ENCODE data around the gene CACNA1G. TPM values are rescaled to one million over a fixed set of nuclear protein-coding genes. Genes with fewer than 3 reads are reported as not detected.

The CACNA1G gene
- total RNA-seq, 1 experiment from 2014 or later, result not detected

GRCh38 chr17:50518384-50519023 lies 42.0 kb upstream of the CACNA1G start:
- peaks cover 8% of the 10 kb centered on the region for H3K4me1 ChIP-seq (ENCODE audit: low read length)
- no peaks in the 10 kb centered on the region for H3K27me3 ChIP-seq (ENCODE audit: low read length)
- H3K9me3 ChIP-seq (ENCODE audit: low read length), result no peaks in the 10 kb centered on the region
- no peak overlapping the region for H3K9ac ChIP-seq (ENCODE audit: low read length)
- H3K79me2 ChIP-seq (ENCODE audit: low read length), result no peaks in the 10 kb centered on the region
- no peak overlapping the region for H2AFZ ChIP-seq (ENCODE audit: low read length)
- no peak for DNase-seq
- no peak overlapping the region for H3K27ac ChIP-seq (ENCODE audit: low read length)
- H3K36me3 ChIP-seq (ENCODE audit: insufficient read depth, low read length), result no peaks in the 10 kb centered on the region
- no peak overlapping the region for H3K4me3 ChIP-seq (ENCODE audit: low read length)
- no peak overlapping the region for H3K4me2 ChIP-seq (ENCODE audit: low read depth, low read length, poor library complexity, severe bottlenecking)
- H4K20me1 ChIP-seq (ENCODE audit: insufficient read depth, low read depth, low read length), result no peaks in the 10 kb centered on the region
- H3K9me2 ChIP-seq (replicated peaks; ENCODE audit: insufficient read depth, low read length), result no peaks in the 10 kb centered on the region

DNA sequence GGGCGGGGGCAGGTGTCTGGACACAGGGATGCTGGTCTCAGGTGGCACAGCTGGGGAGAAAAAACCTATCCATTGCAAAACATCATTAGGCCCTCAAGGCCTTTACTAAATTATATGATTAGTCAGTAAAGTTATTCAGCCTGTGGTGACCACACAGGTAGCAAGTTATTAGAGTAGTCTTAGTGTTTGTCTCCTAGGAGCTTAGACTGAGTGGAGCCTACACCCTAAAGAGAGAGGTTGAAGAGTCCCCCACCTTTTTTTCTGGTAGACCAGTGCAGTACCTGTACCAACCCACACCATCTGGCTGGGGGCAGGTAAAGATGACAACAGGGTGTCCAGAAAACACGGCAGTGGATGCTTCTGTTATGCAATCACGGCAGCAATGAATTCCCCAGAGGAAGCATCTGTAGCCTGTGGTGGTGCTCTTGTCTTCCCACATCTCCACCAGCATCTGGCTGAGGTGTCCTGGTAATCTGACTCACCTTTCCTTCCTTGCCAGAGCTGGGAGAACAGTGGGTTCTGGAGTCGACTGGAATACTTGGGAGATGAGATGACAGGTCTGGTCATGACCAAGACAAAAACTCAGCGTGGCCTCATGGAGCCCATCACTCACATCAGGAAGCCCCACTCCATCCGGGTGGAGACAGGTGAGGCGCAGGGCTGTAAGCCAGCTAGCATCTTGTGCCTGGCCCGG lies 41.2 kb upstream of the CACNA1G start:
- Histone ChIP-seq H3K4me1 (ENCODE audit: low read length) (peaks cover 8% of the 10 kb centered on the region), H3K79me2 (ENCODE audit: low read length) (no peaks in the 10 kb centered on the region), H3K4me2 (ENCODE audit: low read depth, low read length, poor library complexity, severe bottlenecking) (no peak overlapping the region), H3K36me3 (ENCODE audit: insufficient read depth, low read length) (no peaks in the 10 kb centered on the region), H4K20me1 (ENCODE audit: insufficient read depth, low read depth, low read length) (no peaks in the 10 kb centered on the region), H2AFZ (ENCODE audit: low read length) (no peak overlapping the region), H3K9me3 (ENCODE audit: low read length) (no peaks in the 10 kb centered on the region), H3K27ac (ENCODE audit: low read length) (no peak overlapping the region), H3K27me3 (ENCODE audit: low read length) (no peaks in the 10 kb centered on the region), H3K4me3 (ENCODE audit: low read length) (no peak overlapping the region), H3K9me2 (replicated peaks; ENCODE audit: insufficient read depth, low read length) (no peaks in the 10 kb centered on the region), H3K9ac (ENCODE audit: low read length) (no peak overlapping the region)
- DNase-seq, result no peak

DNA sequence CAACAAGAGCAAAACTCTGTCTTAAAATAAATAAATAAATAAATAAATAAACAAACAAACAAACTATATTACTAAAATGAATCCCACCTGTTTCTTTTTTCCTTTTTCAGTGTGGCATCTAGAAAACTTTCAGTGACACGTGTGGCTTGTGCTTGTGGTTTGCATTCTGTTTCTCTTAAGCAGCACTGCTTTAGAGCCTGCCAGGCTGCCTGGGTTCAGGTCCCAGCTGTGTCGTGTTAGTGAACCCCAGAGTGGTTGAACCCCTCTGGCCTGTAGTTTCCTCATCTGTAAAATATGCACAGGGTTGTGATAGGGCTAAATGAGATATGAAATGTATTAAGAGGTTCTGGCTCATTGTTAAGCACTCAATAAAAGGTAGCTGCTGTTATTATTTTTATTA lies 40.0 kb upstream of the CACNA1G start:
- Histone ChIP-seq H3K9me3 (ENCODE audit: low read length) (no peaks in the 10 kb centered on the region), H3K36me3 (ENCODE audit: insufficient read depth, low read length) (no peaks in the 10 kb centered on the region), H3K79me2 (ENCODE audit: low read length) (no peaks in the 10 kb centered on the region), H3K9ac (ENCODE audit: low read length) (no peak overlapping the region), H3K4me2 (ENCODE audit: low read depth, low read length, poor library complexity, severe bottlenecking) (no peak overlapping the region), H3K27me3 (ENCODE audit: low read length) (no peaks in the 10 kb centered on the region), H3K4me1 (ENCODE audit: low read length) (peaks cover 4% of the 10 kb centered on the region), H3K4me3 (ENCODE audit: low read length) (no peak overlapping the region), H2AFZ (ENCODE audit: low read length) (no peak overlapping the region), H3K9me2 (replicated peaks; ENCODE audit: insufficient read depth, low read length) (no peaks in the 10 kb centered on the region), H3K27ac (ENCODE audit: low read length) (no peak overlapping the region), H4K20me1 (ENCODE audit: insufficient read depth, low read depth, low read length) (no peaks in the 10 kb centered on the region)
- no peak for DNase-seq

DNA sequence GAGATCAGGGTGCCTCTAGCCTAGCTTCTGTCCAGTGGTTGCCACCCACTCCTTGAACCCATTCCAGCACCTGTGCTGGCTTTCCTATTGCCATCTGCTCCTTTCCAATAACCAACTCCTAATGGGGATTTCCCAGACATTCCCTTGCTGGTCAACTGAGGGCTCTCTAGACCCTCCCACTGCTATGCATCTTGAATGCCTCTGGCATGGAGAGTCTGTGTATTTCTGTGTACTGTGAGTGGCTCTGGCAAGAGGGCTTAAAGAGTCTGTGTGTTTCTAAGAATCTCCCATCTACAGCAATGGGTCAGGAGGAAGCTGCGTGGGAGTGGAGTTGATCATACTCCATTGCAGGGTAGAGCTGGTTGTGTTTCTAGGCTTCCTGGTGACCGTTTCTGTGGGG lies 39.0 kb upstream of the CACNA1G start:
- Histone ChIP-seq H3K4me3 (ENCODE audit: low read length) (no peak overlapping the region), H3K27ac (ENCODE audit: low read length) (no peak overlapping the region), H3K36me3 (ENCODE audit: insufficient read depth, low read length) (no peaks in the 10 kb centered on the region), H3K4me2 (ENCODE audit: low read depth, low read length, poor library complexity, severe bottlenecking) (no peak overlapping the region), H3K27me3 (ENCODE audit: low read length) (no peaks in the 10 kb centered on the region), H2AFZ (ENCODE audit: low read length) (no peak overlapping the region), H4K20me1 (ENCODE audit: insufficient read depth, low read depth, low read length) (no peaks in the 10 kb centered on the region), H3K9me2 (replicated peaks; ENCODE audit: insufficient read depth, low read length) (no peaks in the 10 kb centered on the region), H3K79me2 (ENCODE audit: low read length) (no peaks in the 10 kb centered on the region), H3K4me1 (ENCODE audit: low read length) (no peaks in the 10 kb centered on the region), H3K9me3 (ENCODE audit: low read length) (no peaks in the 10 kb centered on the region), H3K9ac (ENCODE audit: low read length) (no peak overlapping the region)
- no peak for DNase-seq

- H3K9ac ChIP-seq (ENCODE audit: low read length), result no peak overlapping the region
- H3K79me2 ChIP-seq (ENCODE audit: low read length), result no peaks in the 10 kb centered on the region
- no peaks in the 10 kb centered on the region for H3K9me3 ChIP-seq (ENCODE audit: low read length)
- no peak overlapping the region for H2AFZ ChIP-seq (ENCODE audit: low read length)
- H3K4me3 ChIP-seq (ENCODE audit: low read length), result no peak overlapping the region
- DNase-seq, result no peak
- no peaks in the 10 kb centered on the region for H3K4me1 ChIP-seq (ENCODE audit: low read length)
- no peak overlapping the region for H3K27ac ChIP-seq (ENCODE audit: low read length)
- no peaks in the 10 kb centered on the region for H3K27me3 ChIP-seq (ENCODE audit: low read length)
- H4K20me1 ChIP-seq (ENCODE audit: insufficient read depth, low read depth, low read length), result no peaks in the 10 kb centered on the region
- H3K9me2 ChIP-seq (replicated peaks; ENCODE audit: insufficient read depth, low read length), result no peaks in the 10 kb centered on the region
- no peaks in the 10 kb centered on the region for H3K36me3 ChIP-seq (ENCODE audit: insufficient read depth, low read length)
- H3K4me2 ChIP-seq (ENCODE audit: low read depth, low read length, poor library complexity, severe bottlenecking), result no peak overlapping the region
Observed at GRCh38 chr17:50522766-50523165, 37.7 kb upstream of the CACNA1G start.

DNA sequence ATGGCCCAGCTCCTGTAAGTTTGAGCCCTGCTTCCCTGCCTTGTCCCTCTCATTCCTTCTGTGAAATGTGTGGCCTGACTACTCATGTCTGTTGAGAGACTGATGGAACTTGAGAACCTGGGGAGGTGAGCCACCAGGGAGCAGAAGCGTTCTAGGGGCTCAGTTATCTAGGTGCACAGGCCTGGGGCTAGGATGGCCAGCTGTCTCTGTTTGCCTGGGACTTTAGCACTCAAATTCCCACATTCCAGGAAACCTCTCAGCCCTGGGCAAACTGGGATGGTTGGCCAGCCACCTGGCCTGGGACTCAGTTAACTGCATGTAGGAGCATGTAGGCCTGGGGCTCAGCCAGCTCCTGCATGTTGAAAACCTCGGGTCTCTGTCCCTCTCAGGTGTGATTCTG lies 37.3 kb upstream of the CACNA1G start:
- Histone ChIP-seq H3K9me2 (replicated peaks; ENCODE audit: insufficient read depth, low read length) (no peaks in the 10 kb centered on the region), H2AFZ (ENCODE audit: low read length) (no peak overlapping the region), H3K79me2 (ENCODE audit: low read length) (no peaks in the 10 kb centered on the region), H3K4me2 (ENCODE audit: low read depth, low read length, poor library complexity, severe bottlenecking) (no peak overlapping the region), H4K20me1 (ENCODE audit: insufficient read depth, low read depth, low read length) (no peaks in the 10 kb centered on the region), H3K4me3 (ENCODE audit: low read length) (no peak overlapping the region), H3K9ac (ENCODE audit: low read length) (no peak overlapping the region), H3K4me1 (ENCODE audit: low read length) (no peaks in the 10 kb centered on the region), H3K27me3 (ENCODE audit: low read length) (no peaks in the 10 kb centered on the region), H3K27ac (ENCODE audit: low read length) (no peak overlapping the region), H3K9me3 (ENCODE audit: low read length) (no peaks in the 10 kb centered on the region), H3K36me3 (ENCODE audit: insufficient read depth, low read length) (no peaks in the 10 kb centered on the region)
- DNase-seq, result no peak

DNA sequence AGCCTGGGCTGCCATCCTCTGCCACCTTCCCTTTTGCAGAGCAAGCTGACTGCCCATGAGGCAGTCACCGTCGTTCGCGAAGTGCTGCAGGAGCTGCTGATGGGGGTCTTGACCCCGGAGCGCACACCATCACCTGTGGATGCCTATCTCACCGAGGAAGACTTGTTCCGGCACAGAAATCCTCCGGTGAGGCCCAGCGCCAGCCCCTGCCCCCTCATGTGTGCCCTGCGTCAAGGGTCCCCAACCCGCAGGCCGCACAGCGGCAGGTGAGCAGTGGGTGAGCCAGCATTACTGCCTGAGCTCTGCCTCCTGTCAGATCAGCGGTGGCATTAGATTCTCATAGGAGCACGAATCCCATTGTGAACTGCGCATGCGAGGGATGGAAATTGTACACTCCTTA lies 35.7 kb upstream of the CACNA1G start:
- Histone ChIP-seq H2AFZ (ENCODE audit: low read length) (no peak overlapping the region), H3K4me3 (ENCODE audit: low read length) (no peak overlapping the region), H3K79me2 (ENCODE audit: low read length) (no peaks in the 10 kb centered on the region), H3K36me3 (ENCODE audit: insufficient read depth, low read length) (no peaks in the 10 kb centered on the region), H3K4me2 (ENCODE audit: low read depth, low read length, poor library complexity, severe bottlenecking) (no peak overlapping the region), H4K20me1 (ENCODE audit: insufficient read depth, low read depth, low read length) (no peaks in the 10 kb centered on the region), H3K9ac (ENCODE audit: low read length) (no peak overlapping the region), H3K27ac (ENCODE audit: low read length) (no peak overlapping the region), H3K9me3 (ENCODE audit: low read length) (no peaks in the 10 kb centered on the region), H3K27me3 (ENCODE audit: low read length) (no peaks in the 10 kb centered on the region), H3K4me1 (ENCODE audit: low read length) (no peaks in the 10 kb centered on the region), H3K9me2 (replicated peaks; ENCODE audit: insufficient read depth, low read length) (no peaks in the 10 kb centered on the region)
- no peak for DNase-seq

GRCh38 chr17:50527155-50527762 lies 33.3 kb upstream of the CACNA1G start:
- Histone ChIP-seq H3K4me3 (ENCODE audit: low read length) (no peak overlapping the region), H3K9me2 (replicated peaks; ENCODE audit: insufficient read depth, low read length) (no peaks in the 10 kb centered on the region), H2AFZ (ENCODE audit: low read length) (no peak overlapping the region), H3K9me3 (ENCODE audit: low read length) (no peaks in the 10 kb centered on the region), H3K79me2 (ENCODE audit: low read length) (no peaks in the 10 kb centered on the region), H3K27me3 (ENCODE audit: low read length) (no peaks in the 10 kb centered on the region), H3K36me3 (ENCODE audit: insufficient read depth, low read length) (no peaks in the 10 kb centered on the region), H3K27ac (ENCODE audit: low read length) (no peak overlapping the region), H3K4me2 (ENCODE audit: low read depth, low read length, poor library complexity, severe bottlenecking) (no peak overlapping the region), H3K9ac (ENCODE audit: low read length) (no peak overlapping the region), H3K4me1 (ENCODE audit: low read length) (no peaks in the 10 kb centered on the region), H4K20me1 (ENCODE audit: insufficient read depth, low read depth, low read length) (no peaks in the 10 kb centered on the region)
- DNase-seq, result no peak
